Mesothelial cell of epicardium (in vitro differentiated cells): ENCODE measurements around the gene KCNK16. TPM values are rescaled to one million over a fixed set of nuclear protein-coding genes. Genes with fewer than 3 reads are reported as not detected.

Source experiments
- DNase-seq, 2 experiments: peaks; one replicate each; pipeline ENCODE4 v3.0.0; 2021; ENCODE audit warnings: low spot score in 2 of 2; ENCODE audit not compliant: unreplicated experiment in 2 of 2
- H3K27ac Mint-ChIP-seq: 2 replicates; pipeline ENCODE4 v1.8.0; 2021; ENCODE audit warnings: mixed read lengths
- H3K27me3 Mint-ChIP-seq: 2 replicates; pipeline ENCODE4 v1.8.0; 2021; ENCODE audit warnings: low read depth, mixed read lengths
- H3K36me3 Mint-ChIP-seq: 2 replicates; pipeline ENCODE4 v1.8.0; 2021; ENCODE audit warnings: mixed read lengths
- H3K4me1 Mint-ChIP-seq: 2 replicates; pipeline ENCODE4 v1.8.0; 2021; ENCODE audit warnings: mixed read lengths
- H3K4me3 Mint-ChIP-seq: 2 replicates; pipeline ENCODE4 v1.8.0; 2021; ENCODE audit warnings: mild to moderate bottlenecking, moderate library complexity, mixed read lengths
- H3K9me3 Mint-ChIP-seq: 2 replicates; pipeline ENCODE4 v1.8.0; 2021; ENCODE audit warnings: mixed read lengths
- CTCF ChIP-seq: fragments of 200-600 bp; sonication (generic); IDR thresholded peaks from one replicate; pipeline ENCODE4 v1.5.0; 2021; ENCODE audit warnings: antibody characterized with exemption; ENCODE audit not compliant: unreplicated experiment
- total RNA-seq: library from RNA; stranded (reverse); gene quantifications from 3 replicates; pipeline ENCODE4 v1.2.1, GENCODE V29; 2021

KCNK16 gene
- total RNA-seq, 1 donor from 2014 or later, result not detected

GRCh38 chr6:39333644-39334438 is 11.3 kb upstream of the KCNK16 start:
- H3K4me3 Mint-ChIP-seq, result no peak overlapping the region
- H3K27me3 Mint-ChIP-seq, result peaks cover 75% of the 10 kb centered on the region
- H3K9me3 Mint-ChIP-seq, result no peaks in the 10 kb centered on the region
- no peak overlapping the region for H3K27ac Mint-ChIP-seq
- H3K4me1 Mint-ChIP-seq, result no peaks in the 10 kb centered on the region
- DNase-seq, result no peak
- no peaks in the 10 kb centered on the region for H3K36me3 Mint-ChIP-seq
- no peak for TF ChIP-seq CTCF

- TF ChIP-seq CTCF, result no peak
- H3K4me1 Mint-ChIP-seq, result no peaks in the 10 kb centered on the region
- H3K27ac Mint-ChIP-seq, result no peak overlapping the region
- no peak overlapping the region for H3K4me3 Mint-ChIP-seq
- no peak for DNase-seq
- H3K36me3 Mint-ChIP-seq, result no peaks in the 10 kb centered on the region
- no peaks in the 10 kb centered on the region for H3K9me3 Mint-ChIP-seq
- H3K27me3 Mint-ChIP-seq, result peaks cover 85% of the 10 kb centered on the region
Observed at GRCh38 chr6:39330476-39330875, 8.0 kb upstream of the KCNK16 start.

- TF ChIP-seq CTCF, result no peak
- DNase-seq, result no peak
- Mint-ChIP-seq H3K4me1 (no peaks in the 10 kb centered on the region), H3K27me3 (peaks cover 89% of the 10 kb centered on the region), H3K9me3 (no peaks in the 10 kb centered on the region), H3K27ac (no peak overlapping the region), H3K36me3 (no peaks in the 10 kb centered on the region), H3K4me3 (no peak overlapping the region)
Observed at GRCh38 chr6:39330057-39330456, 7.6 kb upstream of the KCNK16 start.

- H3K4me3 Mint-ChIP-seq, result no peak overlapping the region
- H3K4me1 Mint-ChIP-seq, result no peaks in the 10 kb centered on the region
- no peak for TF ChIP-seq CTCF
- no peaks in the 10 kb centered on the region for H3K36me3 Mint-ChIP-seq
- no peak overlapping the region for H3K27ac Mint-ChIP-seq
- H3K27me3 Mint-ChIP-seq, result peaks cover 89% of the 10 kb centered on the region
- H3K9me3 Mint-ChIP-seq, result no peaks in the 10 kb centered on the region
- DNase-seq, result no peak
Observed at GRCh38 chr6:39328066-39328465, 5.6 kb upstream of the KCNK16 start.

GRCh38 chr6:39327507-39327906 is 5.0 kb upstream of the KCNK16 start:
- H3K4me1 Mint-ChIP-seq, result no peaks in the 10 kb centered on the region
- no peak for TF ChIP-seq CTCF
- no peaks in the 10 kb centered on the region for H3K9me3 Mint-ChIP-seq
- no peaks in the 10 kb centered on the region for H3K36me3 Mint-ChIP-seq
- H3K4me3 Mint-ChIP-seq, result no peak overlapping the region
- no peak overlapping the region for H3K27ac Mint-ChIP-seq
- peaks cover 88% of the 10 kb centered on the region for H3K27me3 Mint-ChIP-seq
- no peak for DNase-seq

- peaks cover 90% of the 10 kb centered on the region for H3K27me3 Mint-ChIP-seq
- no peak overlapping the region for H3K27ac Mint-ChIP-seq
- no peaks in the 10 kb centered on the region for H3K36me3 Mint-ChIP-seq
- H3K9me3 Mint-ChIP-seq, result peaks cover 5% of the 10 kb centered on the region
- TF ChIP-seq CTCF, result no peak
- no peak for DNase-seq
- no peaks in the 10 kb centered on the region for H3K4me1 Mint-ChIP-seq
- no peak overlapping the region for H3K4me3 Mint-ChIP-seq
Observed at GRCh38 chr6:39321761-39322160, 741 bp downstream of the KCNK16 start.
